ENCODE data around the gene EP300.

GRCh38 chr22:41074941-41075710 lies 17.3 kb upstream of the EP300 start:
- no peak for TF ChIP-seq CTCF (IDR thresholded peaks at IDR 0.05)
- no peak for TF ChIP-seq POLR2A (IDR thresholded peaks at IDR 0.05)
